ENCODE results near the gene FAM20C.

- TF ChIP-seq POLR2AphosphoS5 (IDR thresholded peaks at IDR 0.05): no peak
- no peak for TF ChIP-seq CTCF (IDR thresholded peaks at IDR 0.05)
- no peak for TF ChIP-seq POLR2A (IDR thresholded peaks at IDR 0.05)
Measured at GRCh38 chr7:165661-166337, 26.6 kb upstream of the FAM20C start.

All from prostate gland (tissue), 2 donors.